ENCODE measurements around the gene USP38. TPM values are rescaled to one million over a fixed set of nuclear protein-coding genes. Genes with fewer than 3 reads are reported as not detected.
A peak's percentile ranks its signal among the peaks of the same experiment; 100 is the strongest.
"Not testable (repeated sequence)": the region's sequence is repeated elsewhere in the genome, so short reads cannot be mapped to it uniquely, and the experiment has no call there.

USP38 gene
- total RNA-seq, 1 experiment from 2014 or later, result 5.2 TPM

GRCh38 chr4:143196323-143196722, 11.6 kb downstream of the USP38 start:
- no peaks in the 10 kb centered on the region for H3K27me3 ChIP-seq
- no peak overlapping the region for H3K4me3 ChIP-seq
- H3K36me3 ChIP-seq, result peaks cover 34% of the 10 kb centered on the region
- no peak for DNase-seq
- H3K9me3 ChIP-seq, result no peaks in the 10 kb centered on the region

DNA sequence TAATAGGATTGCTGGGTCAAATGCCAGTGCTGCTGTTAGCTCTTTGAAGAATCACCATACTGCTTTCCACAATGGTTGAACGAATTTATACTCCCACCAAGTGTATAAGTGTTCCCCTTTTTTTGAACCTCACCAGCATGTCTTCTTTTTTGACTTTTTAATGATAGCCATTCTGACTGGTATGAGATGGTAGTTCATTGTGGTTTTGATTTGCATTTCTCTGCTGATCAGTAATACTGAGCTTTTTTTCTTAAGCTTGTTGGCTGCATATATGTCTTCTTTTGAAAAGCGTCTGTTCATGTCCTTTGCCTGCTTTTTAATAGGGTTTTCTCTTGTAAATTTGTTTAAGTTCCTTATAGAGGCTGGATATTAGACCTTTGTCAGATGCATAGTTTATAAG, 14.8 kb downstream of the USP38 start:
- Histone ChIP-seq H3K36me3 (peaks cover 34% of the 10 kb centered on the region), H3K9me3 (no peaks in the 10 kb centered on the region), H3K4me3 (no peak overlapping the region), H3K27me3 (no peaks in the 10 kb centered on the region)
- DNase-seq, result no peak

DNA sequence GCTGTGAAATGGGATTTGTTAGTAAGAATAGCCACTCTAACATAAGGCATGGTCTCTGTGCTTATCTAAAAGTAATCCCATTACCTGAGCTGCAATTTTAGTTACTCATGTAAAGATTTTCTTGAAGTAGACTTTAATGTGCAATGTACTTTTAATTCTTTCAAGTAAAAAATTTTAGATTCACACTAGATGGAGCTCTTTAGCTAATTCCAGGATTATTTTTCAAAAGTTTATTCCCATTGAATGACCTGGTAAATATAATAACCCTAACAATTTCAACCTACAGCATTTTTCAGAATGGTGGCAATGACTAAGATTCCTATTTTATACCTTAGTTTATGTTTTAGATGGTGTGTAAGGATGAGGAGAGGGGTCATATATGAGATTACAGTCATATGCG, 18.1 kb downstream of the USP38 start:
- peaks cover 32% of the 10 kb centered on the region for H3K36me3 ChIP-seq
- H3K27me3 ChIP-seq, result no peaks in the 10 kb centered on the region
- no peak for DNase-seq
- H3K4me3 ChIP-seq, result no peak overlapping the region
- H3K9me3 ChIP-seq, result no peaks in the 10 kb centered on the region

DNA sequence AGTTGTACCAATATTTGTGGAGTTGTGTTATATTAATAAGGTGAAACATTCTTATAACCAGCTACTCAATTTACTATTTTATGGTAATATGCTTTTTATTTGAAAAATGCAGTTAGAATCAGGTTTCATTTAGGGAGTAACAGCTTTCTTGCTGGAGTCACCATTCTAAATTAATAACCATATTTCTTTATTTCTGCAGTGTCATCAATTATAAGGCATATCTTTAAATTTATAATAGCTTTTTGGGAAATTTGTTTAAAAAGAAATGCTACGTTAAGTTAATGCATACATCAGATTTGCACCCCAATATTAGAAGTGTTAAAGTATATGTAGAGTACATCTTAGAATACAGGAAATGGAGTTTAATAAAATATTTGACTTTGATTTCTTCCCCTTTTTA, 18.9 kb downstream of the USP38 start:
- no peak overlapping the region for H3K4me3 ChIP-seq
- no peaks in the 10 kb centered on the region for H3K27me3 ChIP-seq
- no peak for DNase-seq
- peaks cover 26% of the 10 kb centered on the region for H3K36me3 ChIP-seq
- H3K9me3 ChIP-seq, result no peaks in the 10 kb centered on the region

DNA sequence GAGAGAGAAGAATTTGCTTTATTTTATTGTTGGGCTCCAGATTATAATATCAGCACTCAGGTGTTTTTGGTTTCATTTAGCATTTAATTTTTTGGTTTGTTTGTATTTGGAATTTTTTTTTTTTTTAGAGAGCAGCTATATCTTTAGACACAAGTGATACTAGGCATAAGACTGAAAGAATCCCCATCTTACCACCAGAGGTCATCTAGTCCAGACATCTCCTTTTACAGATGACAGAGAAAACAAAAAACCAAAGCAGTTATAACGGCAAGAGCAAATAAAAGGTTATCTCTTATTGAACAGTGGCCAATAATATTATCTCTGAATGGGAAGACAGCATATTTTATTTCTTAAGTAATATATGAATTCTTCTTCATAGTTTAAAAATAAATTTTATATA, 22.8 kb downstream of the USP38 start:
- no peak overlapping the region for H3K4me3 ChIP-seq
- no peak for DNase-seq
- H3K36me3 ChIP-seq, result peaks cover 20% of the 10 kb centered on the region
- H3K9me3 ChIP-seq, result no peaks in the 10 kb centered on the region
- H3K27me3 ChIP-seq, result no peaks in the 10 kb centered on the region

DNA sequence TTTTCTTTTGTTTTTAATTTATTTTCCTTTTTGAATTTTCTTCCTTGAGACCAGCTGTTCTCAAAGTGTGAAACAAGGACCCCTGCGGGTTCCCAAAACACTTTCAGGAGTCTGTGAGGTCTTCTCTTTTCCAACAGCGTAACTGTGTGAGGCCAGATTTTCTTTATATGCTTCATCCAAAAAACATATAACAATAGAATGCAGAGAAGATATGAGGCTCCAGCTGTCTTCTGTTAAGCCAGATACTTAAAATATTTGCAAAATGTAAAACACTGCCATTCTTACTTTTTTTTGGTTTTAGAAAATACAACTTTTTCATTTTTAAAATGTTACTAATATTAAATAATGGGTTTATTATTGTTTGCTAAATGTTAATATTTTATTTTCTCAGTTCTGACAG, 27.8 kb downstream of the USP38 start:
- H3K9me3 ChIP-seq, result no peaks in the 10 kb centered on the region
- DNase-seq, result no peak
- H3K36me3 ChIP-seq, result peaks cover 5% of the 10 kb centered on the region
- no peaks in the 10 kb centered on the region for H3K27me3 ChIP-seq
- H3K4me3 ChIP-seq, result no peak overlapping the region

DNA sequence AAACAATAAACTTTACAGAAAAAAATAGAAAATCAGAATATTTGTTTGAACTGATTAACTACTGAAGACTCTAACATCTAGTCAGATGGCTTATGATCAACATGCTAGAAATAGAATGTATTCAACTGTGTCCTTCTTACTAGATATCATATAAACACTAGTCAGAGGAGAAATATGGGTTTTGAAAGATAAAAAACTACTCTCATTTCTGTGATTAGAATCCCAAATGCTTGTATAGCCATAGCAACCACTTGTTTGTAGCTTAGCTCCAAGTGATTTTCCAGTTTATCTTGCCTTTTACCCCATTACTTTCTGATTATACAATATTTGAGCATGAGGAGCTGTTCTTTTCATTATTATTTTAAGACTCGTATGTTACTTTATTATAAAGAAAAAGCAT, 31.2 kb downstream of the USP38 start:
- Histone ChIP-seq H3K9me3 (no peaks in the 10 kb centered on the region), H3K36me3 (peaks cover 5% of the 10 kb centered on the region), H3K27me3 (no peaks in the 10 kb centered on the region), H3K4me3 (no peak overlapping the region)
- DNase-seq, result no peak

DNA sequence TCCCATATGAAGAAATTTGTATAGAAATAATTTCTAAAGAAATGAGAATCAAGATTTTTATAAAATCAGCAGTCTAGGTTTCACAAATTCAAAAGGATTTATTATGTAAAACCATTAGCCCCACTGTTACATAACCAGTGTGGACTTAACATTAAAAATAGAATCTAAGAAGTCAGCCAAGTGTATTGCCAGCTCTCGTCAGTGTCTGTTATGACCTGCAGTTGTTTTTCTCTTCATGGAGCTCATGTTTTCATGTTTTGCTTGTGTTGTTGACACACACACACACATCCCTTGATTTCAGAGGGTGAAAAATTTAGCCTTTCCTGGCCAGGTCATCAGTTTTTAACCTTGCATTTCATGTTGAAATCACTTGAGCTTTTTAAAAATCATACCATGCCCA, 39.5 kb downstream of the USP38 start:
- H3K36me3 ChIP-seq, result no peaks in the 10 kb centered on the region
- H3K27me3 ChIP-seq, result no peaks in the 10 kb centered on the region
- no peak overlapping the region for H3K4me3 ChIP-seq
- H3K9me3 ChIP-seq, result no peaks in the 10 kb centered on the region
- DNase-seq, result no peak

DNA sequence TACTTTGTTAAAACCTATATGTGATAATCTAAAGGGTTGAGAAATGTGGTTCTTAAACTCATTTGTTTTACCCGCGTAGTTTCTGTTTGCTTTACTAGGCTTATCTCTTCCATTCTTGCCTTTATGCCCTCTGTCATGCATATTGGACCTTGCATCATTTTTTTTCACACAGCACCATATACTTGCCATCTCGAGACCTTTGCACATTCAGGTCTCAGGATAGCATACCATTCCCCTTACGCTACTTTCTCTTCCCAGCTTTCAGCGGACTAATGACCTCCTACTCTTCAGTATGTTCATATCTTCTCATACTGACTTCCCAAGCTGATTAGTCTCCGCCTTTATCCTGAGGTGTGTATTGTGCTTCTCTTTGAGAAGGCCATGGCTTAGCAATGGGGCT, 40.5 kb downstream of the USP38 start:
- Histone ChIP-seq H3K36me3 (no peaks in the 10 kb centered on the region), H3K9me3 (no peaks in the 10 kb centered on the region), H3K27me3 (no peaks in the 10 kb centered on the region), H3K4me3 (no peak overlapping the region)
- no peak for DNase-seq

GRCh38 chr4:143230683-143231082, 46.0 kb downstream of the USP38 start:
- Histone ChIP-seq H3K9me3 (no peaks in the 10 kb centered on the region), H3K27me3 (no peaks in the 10 kb centered on the region)
- no peak for DNase-seq

GRCh38 chr4:143232277-143232676, 47.6 kb downstream of the USP38 start:
- H3K36me3 ChIP-seq, result no peaks in the 10 kb centered on the region
- no peaks in the 10 kb centered on the region for H3K27me3 ChIP-seq
- DNase-seq, result no peak
- no peaks in the 10 kb centered on the region for H3K9me3 ChIP-seq
- no peak overlapping the region for H3K4me3 ChIP-seq

More at GRCh38 chr4:143230683-143231082, 46.0 kb downstream of the USP38 start:
- H3K36me3 ChIP-seq, result no peaks in the 10 kb centered on the region
- no peak overlapping the region for H3K4me3 ChIP-seq

GRCh38 chr4:143234153-143234552, 49.4 kb downstream of the USP38 start:
- DNase-seq, result peak; percentile 37
- H3K9me3 ChIP-seq, result no peaks in the 10 kb centered on the region
- no peak overlapping the region for H3K4me3 ChIP-seq
- no peaks in the 10 kb centered on the region for H3K36me3 ChIP-seq
- no peaks in the 10 kb centered on the region for H3K27me3 ChIP-seq

GRCh38 chr4:143237195-143237594, 52.5 kb downstream of the USP38 start:
- H3K4me3 ChIP-seq, H3K9me3 ChIP-seq, H3K36me3 ChIP-seq, H3K27me3 ChIP-seq, DNase-seq: not testable (repeated sequence)

GRCh38 chr4:143240939-143241679, 56.4 kb downstream of the USP38 start:
- no peaks in the 10 kb centered on the region for H3K36me3 ChIP-seq
- DNase-seq, result no peak

GRCh38 chr4:143241892-143242291, 57.2 kb downstream of the USP38 start:
- H3K9me3 ChIP-seq, result no peaks in the 10 kb centered on the region
- no peak overlapping the region for H3K4me3 ChIP-seq
- H3K27me3 ChIP-seq, result no peaks in the 10 kb centered on the region
- no peaks in the 10 kb centered on the region for H3K36me3 ChIP-seq
- no peak for DNase-seq

More at GRCh38 chr4:143240939-143241679, 56.4 kb downstream of the USP38 start:
- Histone ChIP-seq H3K9me3 (no peaks in the 10 kb centered on the region), H3K4me3 (no peak overlapping the region), H3K27me3 (no peaks in the 10 kb centered on the region)

GRCh38 chr4:143243041-143243440, 58.3 kb downstream of the USP38 start:
- no peaks in the 10 kb centered on the region for H3K27me3 ChIP-seq
- no peak for DNase-seq
- H3K36me3 ChIP-seq, result no peaks in the 10 kb centered on the region
- no peak overlapping the region for H3K4me3 ChIP-seq
- H3K9me3 ChIP-seq, result no peaks in the 10 kb centered on the region

GRCh38 chr4:143246977-143247376, 62.3 kb downstream of the USP38 start:
- Histone ChIP-seq H3K27me3 (no peaks in the 10 kb centered on the region), H3K4me3 (no peak overlapping the region), H3K36me3 (no peaks in the 10 kb centered on the region), H3K9me3 (no peaks in the 10 kb centered on the region)
- DNase-seq, result no peak

GRCh38 chr4:143247866-143248265, 63.1 kb downstream of the USP38 start:
- Histone ChIP-seq H3K27me3 (no peaks in the 10 kb centered on the region), H3K9me3 (no peaks in the 10 kb centered on the region), H3K36me3 (no peaks in the 10 kb centered on the region), H3K4me3 (no peak overlapping the region)
- no peak for DNase-seq

All from MG63 (cell line).